ENCODE data around the gene NLRP7. TPM values are rescaled to one million over a fixed set of nuclear protein-coding genes. Genes with fewer than 3 reads are reported as not detected.
"Not testable (repeated sequence)": the region's sequence is repeated elsewhere in the genome, so short reads cannot be mapped to it uniquely, and the experiment has no call there.

The NLRP7 gene
- total RNA-seq, 1 experiment from 2014 or later, result not detected

- TF ChIP-seq EZH2phosphoT487 (IDR thresholded peaks at IDR 0.05; ENCODE audit: borderline replicate concordance, low read length) (no peak), CTCF (conservative IDR thresholded peaks at IDR 0.05; ENCODE audit: low read depth, low read length) (no peak), EZH2 (IDR thresholded peaks at IDR 0.05; ENCODE audit: low read length, unreplicated experiment) (no peak)
- intact Hi-C loops (cut with micrococcal nuclease), result no loop called here
- DNase-seq (no peak), ATAC-seq (no peak)
- no peaks in the 10 kb centered on the region for H3F3A ChIP-seq (ENCODE audit: low read length, unreplicated experiment)
- H3K4me2 ChIP-seq (ENCODE audit: low read length), result no peak overlapping the region
- H3K79me2 ChIP-seq (ENCODE audit: low read length), result no peaks in the 10 kb centered on the region
- H3K36me3 ChIP-seq (ENCODE audit: low read depth, low read length), result no peaks in the 10 kb centered on the region
- H3K27me3 ChIP-seq (ENCODE audit: low read length), result peaks cover 53% of the 10 kb centered on the region
- no peak overlapping the region for H3K27ac ChIP-seq (ENCODE audit: low read length)
- H3K9me2 ChIP-seq (replicated peaks; ENCODE audit: low read length), result no peaks in the 10 kb centered on the region
- H3K9ac ChIP-seq (ENCODE audit: low read length), result no peak overlapping the region
- ChIA-PET POLR2A (ENCODE audit: unreplicated experiment) (no interaction called here), CTCF (interaction anchor here (0.7 kb wide), 1 partner anchor 9 kb away, joined by 3 read pairs; no protein-coding TSS in a partner anchor)
- no TSS peak for BruUV-seq (replicated peaks)
- H2AFZ ChIP-seq (ENCODE audit: low read length), result no peak overlapping the region
- H3K9me3 ChIP-seq (ENCODE audit: low read length), result no peaks in the 10 kb centered on the region
- no peak overlapping the region for H3K4me3 ChIP-seq (ENCODE audit: low read length)
- H3K4me1 ChIP-seq (ENCODE audit: insufficient read depth, low read length), result no peaks in the 10 kb centered on the region
- no peaks in the 10 kb centered on the region for H4K20me1 ChIP-seq (ENCODE audit: low read length)
Observed at GRCh38 chr19:54918499-54918898, 28.8 kb downstream of the NLRP7 start.

- intact Hi-C loops (cut with micrococcal nuclease), result no loop called here
- Histone ChIP-seq H3K9me3 (ENCODE audit: low read length) (no peaks in the 10 kb centered on the region), H4K20me1 (ENCODE audit: low read length) (no peaks in the 10 kb centered on the region), H3K27ac (ENCODE audit: low read length) (no peak overlapping the region), H3K9me2 (replicated peaks; ENCODE audit: low read length) (no peaks in the 10 kb centered on the region), H3F3A (ENCODE audit: low read length, unreplicated experiment) (no peaks in the 10 kb centered on the region), H2AFZ (ENCODE audit: low read length) (no peak overlapping the region), H3K36me3 (ENCODE audit: low read depth, low read length) (no peaks in the 10 kb centered on the region), H3K79me2 (ENCODE audit: low read length) (no peaks in the 10 kb centered on the region), H3K4me3 (ENCODE audit: low read length) (no peak overlapping the region), H3K4me2 (ENCODE audit: low read length) (no peak overlapping the region), H3K4me1 (ENCODE audit: insufficient read depth, low read length) (no peaks in the 10 kb centered on the region), H3K27me3 (ENCODE audit: low read length) (peaks cover 41% of the 10 kb centered on the region), H3K9ac (ENCODE audit: low read length) (no peak overlapping the region)
- BruUV-seq (replicated peaks), result no TSS peak
- ATAC-seq (no peak), DNase-seq (no peak)
- CTCF ChIA-PET, result no interaction called here
- TF ChIP-seq EZH2 (IDR thresholded peaks at IDR 0.05; ENCODE audit: low read length, unreplicated experiment), result no peak
- TF ChIP-seq CTCF (conservative IDR thresholded peaks at IDR 0.05; ENCODE audit: low read depth, low read length), result no peak
- no peak for TF ChIP-seq EZH2phosphoT487 (IDR thresholded peaks at IDR 0.05; ENCODE audit: borderline replicate concordance, low read length)
- POLR2A ChIA-PET (ENCODE audit: unreplicated experiment), result no interaction called here
Observed at GRCh38 chr19:54916822-54917221, 30.5 kb downstream of the NLRP7 start.

- POLR2A ChIA-PET (ENCODE audit: unreplicated experiment); H3F3A ChIP-seq (ENCODE audit: low read length, unreplicated experiment); BruUV-seq (replicated peaks); DNase-seq; intact Hi-C loops (cut with micrococcal nuclease); H3K9ac ChIP-seq (ENCODE audit: low read length); H3K36me3 ChIP-seq (ENCODE audit: low read depth, low read length); H3K9me3 ChIP-seq (ENCODE audit: low read length); H3K79me2 ChIP-seq (ENCODE audit: low read length); H4K20me1 ChIP-seq (ENCODE audit: low read length); H3K27ac ChIP-seq (ENCODE audit: low read length); H2AFZ ChIP-seq (ENCODE audit: low read length); H3K4me3 ChIP-seq (ENCODE audit: low read length); H3K9me2 ChIP-seq (replicated peaks; ENCODE audit: low read length); H3K4me1 ChIP-seq (ENCODE audit: insufficient read depth, low read length); H3K4me2 ChIP-seq (ENCODE audit: low read length); ATAC-seq; CTCF ChIA-PET: not testable (repeated sequence)
- peaks cover 32% of the 10 kb centered on the region for H3K27me3 ChIP-seq (ENCODE audit: low read length)
Observed at GRCh38 chr19:54907899-54908298, 39.4 kb downstream of the NLRP7 start.

All from PC-3 (cell line).